ENCODE results near the gene IGLON5.

Gene IGLON5

DNA sequence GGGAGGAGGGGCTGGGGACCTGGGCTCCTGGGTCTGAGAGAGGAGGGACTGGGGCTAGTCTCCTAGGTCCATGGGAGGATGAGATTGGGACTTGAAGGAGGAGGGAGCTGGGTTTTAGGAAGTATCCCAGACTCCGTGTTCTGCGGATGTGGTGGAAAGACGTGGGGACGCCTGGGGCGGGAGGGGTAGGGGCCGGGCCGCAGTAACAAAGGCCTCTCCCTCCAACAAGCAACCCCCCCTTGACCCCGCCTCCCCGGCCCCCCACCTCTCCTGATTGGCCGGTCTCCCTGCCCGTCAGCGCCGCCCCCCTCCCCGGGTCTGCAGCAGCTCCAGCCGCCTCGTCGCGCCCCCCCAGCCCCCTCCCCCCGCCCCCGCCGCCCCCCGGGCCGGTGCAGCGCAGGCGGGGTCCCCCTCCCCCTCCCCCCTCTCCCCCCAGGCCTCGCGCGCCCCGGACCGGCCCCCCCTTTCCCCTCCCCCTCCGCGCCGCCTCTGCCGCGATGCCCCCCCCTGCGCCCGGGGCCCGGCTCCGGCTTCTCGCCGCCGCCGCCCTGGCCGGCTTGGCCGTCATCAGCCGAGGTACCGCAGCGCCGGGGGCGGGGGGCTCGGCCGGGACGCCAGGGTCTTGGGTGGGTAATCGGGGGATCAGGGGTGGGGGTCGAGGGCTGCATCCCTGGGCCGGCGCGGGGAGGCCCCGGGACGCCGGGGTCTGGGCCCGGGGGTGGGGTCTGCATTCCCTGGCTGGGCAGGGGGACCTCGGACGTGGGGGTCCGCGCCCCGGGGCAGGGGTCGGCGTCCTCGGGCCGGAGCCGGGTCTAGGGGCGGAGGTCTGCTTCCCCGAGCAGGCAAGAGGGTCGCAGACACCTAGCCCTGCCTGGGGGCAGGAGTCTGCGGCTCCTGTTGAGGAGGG lies at the start of gene IGLON5:
IGLON5 (plus strand) TSS at position 294 of the 907 bp plus-strand sequence; CDS start at position 498, 204 bp downstream.
- Histone ChIP-seq H3K27ac (ENCODE audit: low read depth, low read length) (no peak within 1 kb of the TSS), H3K9ac (ENCODE audit: low read length) (no peak within 1 kb of the TSS), H3K27me3 (ENCODE audit: control insufficient read depth, insufficient read depth, low read length) (peaks cover 3% of the 10 kb centered on the region)

DNA sequence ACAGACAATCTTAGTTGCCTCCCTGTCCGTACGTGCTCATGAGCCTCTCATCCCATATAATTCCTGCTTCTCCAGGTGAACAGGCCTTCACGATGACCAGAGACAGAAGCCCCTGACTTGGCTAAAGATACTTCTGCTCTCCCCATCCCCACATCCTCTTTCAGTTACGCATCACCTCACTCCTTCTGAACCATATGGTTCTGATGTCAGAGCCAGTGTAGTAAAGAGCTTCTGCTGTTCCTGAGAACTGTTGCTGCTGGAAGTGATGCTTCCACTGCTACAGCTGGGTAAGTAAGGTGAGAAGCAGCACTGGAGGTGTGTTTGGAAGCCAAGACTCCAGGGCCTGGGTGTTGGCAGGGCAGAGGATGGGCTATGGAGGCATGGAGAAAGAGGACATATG lies 47.6 kb upstream of the IGLON5 start:
- Histone ChIP-seq H3K4me3 (ENCODE audit: low read length) (no peak overlapping the region), H3K4me1 (ENCODE audit: control insufficient read depth, insufficient read depth, low read length) (no peaks in the 10 kb centered on the region), H3K36me3 (ENCODE audit: control insufficient read depth, insufficient read depth, low read length) (no peaks in the 10 kb centered on the region), H3K9ac (ENCODE audit: low read length) (no peak overlapping the region), H3K27ac (ENCODE audit: low read depth, low read length) (no peak overlapping the region), H3K27me3 (ENCODE audit: control insufficient read depth, insufficient read depth, low read length) (peaks cover 5% of the 10 kb centered on the region)

More for the DNA sequence above, at the start of gene IGLON5:
- Histone ChIP-seq H3K36me3 (ENCODE audit: control insufficient read depth, insufficient read depth, low read length) (no peaks in the 10 kb centered on the region), H3K4me3 (ENCODE audit: low read length) (no peak within 1 kb of the TSS), H3K4me1 (ENCODE audit: control insufficient read depth, insufficient read depth, low read length) (no peaks in the 10 kb centered on the region)

DNA sequence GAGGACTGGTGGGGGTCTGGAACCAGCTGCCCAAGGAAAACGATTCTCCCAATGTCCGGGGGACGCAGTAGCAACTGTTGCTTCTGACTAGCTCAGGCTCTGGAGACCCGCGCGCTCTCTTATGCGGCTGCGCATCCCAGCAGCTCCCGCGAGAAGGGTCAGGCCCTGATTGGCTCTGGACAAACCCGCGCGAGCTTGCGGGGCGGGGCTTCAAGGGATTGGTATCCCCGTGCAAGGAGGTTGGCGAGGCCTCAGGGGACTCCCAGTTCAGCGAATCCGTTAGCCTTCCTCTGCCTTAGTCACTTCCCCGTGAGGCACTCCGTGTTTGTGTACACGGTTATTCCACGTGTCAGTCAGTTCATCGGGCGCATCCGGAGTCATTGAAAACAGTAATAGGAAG lies 40.4 kb upstream of the IGLON5 start:
- H3K27ac ChIP-seq (ENCODE audit: low read depth, low read length) = no peak overlapping the region
- no peak overlapping the region for H3K9ac ChIP-seq (ENCODE audit: low read length)
- no peaks in the 10 kb centered on the region for H3K27me3 ChIP-seq (ENCODE audit: control insufficient read depth, insufficient read depth, low read length)
- no peaks in the 10 kb centered on the region for H3K4me1 ChIP-seq (ENCODE audit: control insufficient read depth, insufficient read depth, low read length)
- no peaks in the 10 kb centered on the region for H3K36me3 ChIP-seq (ENCODE audit: control insufficient read depth, insufficient read depth, low read length)
- no peak overlapping the region for H3K4me3 ChIP-seq (ENCODE audit: low read length)

DNA sequence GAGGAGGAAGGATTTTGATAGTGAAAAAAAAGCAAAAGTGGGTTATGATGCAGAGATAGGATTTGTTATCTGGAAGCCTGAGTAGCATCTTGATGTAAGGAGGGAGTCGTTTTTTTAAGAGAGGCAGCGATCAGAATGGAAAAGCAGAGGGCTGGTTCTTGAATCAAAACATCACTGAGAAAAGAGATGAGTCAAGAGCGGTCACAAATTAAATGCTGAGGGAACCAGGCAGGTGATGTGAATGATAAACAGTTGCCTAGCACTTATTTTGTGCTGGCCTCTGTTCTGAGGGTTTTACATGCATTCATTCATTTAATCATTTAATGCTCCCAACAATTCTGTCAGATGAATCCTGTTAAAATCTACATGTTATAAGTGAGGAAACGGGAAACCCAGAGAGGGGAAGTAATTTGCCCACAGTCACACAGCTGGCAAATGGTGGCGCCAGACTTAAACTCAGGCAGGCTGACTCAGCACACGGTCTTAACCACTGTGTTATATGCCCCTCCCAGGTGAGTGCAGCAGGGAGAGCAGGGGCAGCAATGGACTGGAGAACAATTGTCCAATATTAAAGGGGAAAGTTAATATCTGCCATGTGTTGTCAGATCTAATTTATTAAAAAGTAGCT lies 39.1 kb upstream of the IGLON5 start:
- H3K27ac ChIP-seq (ENCODE audit: low read depth, low read length) = no peak overlapping the region
- H3K36me3 ChIP-seq (ENCODE audit: control insufficient read depth, insufficient read depth, low read length) = no peaks in the 10 kb centered on the region
- no peak overlapping the region for H3K4me3 ChIP-seq (ENCODE audit: low read length)
- no peaks in the 10 kb centered on the region for H3K4me1 ChIP-seq (ENCODE audit: control insufficient read depth, insufficient read depth, low read length)
- no peak overlapping the region for H3K9ac ChIP-seq (ENCODE audit: low read length)
- H3K27me3 ChIP-seq (ENCODE audit: control insufficient read depth, insufficient read depth, low read length) = no peaks in the 10 kb centered on the region

DNA sequence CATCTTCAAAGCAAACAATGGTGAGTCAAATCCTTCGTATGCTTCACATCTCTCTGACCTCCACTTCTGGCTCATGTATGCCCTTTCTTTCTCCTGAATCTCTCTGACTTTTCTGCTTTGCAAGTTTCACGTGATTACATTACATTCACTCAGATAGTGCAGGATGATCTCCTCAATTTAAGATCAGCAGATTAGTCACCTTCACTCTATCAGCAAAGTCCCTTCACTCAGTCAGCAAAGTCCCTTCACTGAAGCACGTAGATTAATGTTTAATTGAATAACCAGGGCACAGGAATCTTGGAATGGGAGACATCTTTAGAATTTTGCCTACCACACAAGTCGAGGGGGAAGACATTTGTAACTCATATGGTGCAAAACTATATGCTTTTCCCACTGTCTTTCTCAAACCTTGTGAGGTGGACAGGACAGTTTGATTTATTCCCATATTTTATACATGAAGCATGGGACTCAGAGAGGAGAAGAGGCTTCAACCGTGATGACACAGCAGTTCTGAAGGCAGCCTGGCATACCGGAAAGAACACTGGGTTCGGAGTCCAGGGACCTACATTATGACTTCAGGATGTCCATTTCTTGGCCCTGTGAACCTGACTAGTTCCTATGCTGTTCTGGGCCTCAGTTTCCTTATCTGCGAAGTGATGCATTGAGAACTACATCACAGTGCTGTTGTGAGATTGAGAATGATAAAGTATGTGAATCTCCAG lies 37.2 kb upstream of the IGLON5 start:
- H3K27me3 ChIP-seq (ENCODE audit: control insufficient read depth, insufficient read depth, low read length) = no peaks in the 10 kb centered on the region
- H3K9ac ChIP-seq (ENCODE audit: low read length) = no peak overlapping the region
- H3K36me3 ChIP-seq (ENCODE audit: control insufficient read depth, insufficient read depth, low read length) = no peaks in the 10 kb centered on the region
- no peak overlapping the region for H3K4me3 ChIP-seq (ENCODE audit: low read length)
- H3K27ac ChIP-seq (ENCODE audit: low read depth, low read length) = no peak overlapping the region
- no peaks in the 10 kb centered on the region for H3K4me1 ChIP-seq (ENCODE audit: control insufficient read depth, insufficient read depth, low read length)

DNA sequence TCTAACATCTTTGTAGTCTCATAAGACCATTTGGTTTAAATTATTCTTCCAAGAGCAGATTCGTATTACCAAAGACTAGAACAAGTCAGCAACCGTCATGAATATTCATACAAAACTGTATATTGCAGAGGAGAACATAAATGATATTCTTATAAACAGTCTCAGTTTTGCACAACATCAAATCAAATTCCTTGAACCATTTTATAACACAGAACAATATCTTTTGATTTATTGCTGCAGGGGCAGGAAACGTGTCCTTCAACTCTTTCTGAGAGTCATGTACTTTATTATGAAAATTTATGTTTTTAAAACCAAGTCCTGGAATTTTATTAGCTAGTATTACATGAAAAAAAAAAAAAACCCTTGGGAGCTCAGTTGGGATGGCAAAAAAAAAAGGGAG lies 34.3 kb upstream of the IGLON5 start:
- Histone ChIP-seq H3K4me1 (ENCODE audit: control insufficient read depth, insufficient read depth, low read length) (no peaks in the 10 kb centered on the region), H3K27me3 (ENCODE audit: control insufficient read depth, insufficient read depth, low read length) (no peaks in the 10 kb centered on the region), H3K27ac (ENCODE audit: low read depth, low read length) (no peak overlapping the region), H3K36me3 (ENCODE audit: control insufficient read depth, insufficient read depth, low read length) (no peaks in the 10 kb centered on the region), H3K4me3 (ENCODE audit: low read length) (no peak overlapping the region), H3K9ac (ENCODE audit: low read length) (no peak overlapping the region)

DNA sequence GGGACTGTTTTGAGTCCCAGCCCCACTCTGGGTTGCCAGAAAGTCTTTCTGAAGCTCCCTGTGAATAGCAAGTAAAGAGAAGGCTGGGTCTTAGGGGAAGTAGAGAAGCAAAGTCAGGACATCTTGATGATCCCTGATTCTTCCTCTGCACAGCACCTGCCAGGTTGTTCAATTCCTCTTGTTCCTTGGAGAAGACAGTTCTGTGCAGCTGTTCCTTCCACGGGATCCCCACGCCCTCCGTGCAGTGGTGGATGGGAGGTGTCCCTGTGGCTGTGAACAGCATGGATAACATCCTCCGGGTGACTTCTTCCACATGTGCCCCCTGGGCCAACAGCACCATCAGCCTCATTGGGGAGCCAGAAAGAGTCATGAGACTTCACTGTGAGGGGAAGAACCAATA lies 29.1 kb upstream of the IGLON5 start:
- no peaks in the 10 kb centered on the region for H3K36me3 ChIP-seq (ENCODE audit: control insufficient read depth, insufficient read depth, low read length)
- no peak overlapping the region for H3K9ac ChIP-seq (ENCODE audit: low read length)
- no peaks in the 10 kb centered on the region for H3K4me1 ChIP-seq (ENCODE audit: control insufficient read depth, insufficient read depth, low read length)
- no peak overlapping the region for H3K4me3 ChIP-seq (ENCODE audit: low read length)
- H3K27ac ChIP-seq (ENCODE audit: low read depth, low read length) = no peak overlapping the region
- H3K27me3 ChIP-seq (ENCODE audit: control insufficient read depth, insufficient read depth, low read length) = no peaks in the 10 kb centered on the region

DNA sequence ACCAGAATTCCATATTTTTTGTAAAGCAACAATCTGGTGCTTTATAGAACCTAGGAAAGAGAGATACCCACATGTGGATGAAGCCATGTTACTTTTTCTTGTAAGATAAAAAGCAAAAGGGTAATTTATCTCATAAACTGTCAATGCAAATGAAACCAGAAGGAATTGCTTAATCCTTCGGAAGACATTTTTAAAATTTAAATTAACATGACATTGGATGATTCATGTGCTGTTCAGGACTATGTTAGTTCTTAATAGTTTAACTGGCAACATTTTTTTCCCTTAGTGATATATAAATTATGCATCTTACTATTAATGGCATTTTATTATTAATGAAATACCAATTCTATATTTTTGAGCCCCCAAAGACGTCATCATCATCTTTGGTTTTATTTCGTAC lies 25.8 kb upstream of the IGLON5 start:
- Histone ChIP-seq H3K36me3 (ENCODE audit: control insufficient read depth, insufficient read depth, low read length) (no peaks in the 10 kb centered on the region), H3K4me3 (ENCODE audit: low read length) (no peak overlapping the region), H3K27ac (ENCODE audit: low read depth, low read length) (no peak overlapping the region), H3K9ac (ENCODE audit: low read length) (no peak overlapping the region), H3K4me1 (ENCODE audit: control insufficient read depth, insufficient read depth, low read length) (no peaks in the 10 kb centered on the region), H3K27me3 (ENCODE audit: control insufficient read depth, insufficient read depth, low read length) (no peaks in the 10 kb centered on the region)

DNA sequence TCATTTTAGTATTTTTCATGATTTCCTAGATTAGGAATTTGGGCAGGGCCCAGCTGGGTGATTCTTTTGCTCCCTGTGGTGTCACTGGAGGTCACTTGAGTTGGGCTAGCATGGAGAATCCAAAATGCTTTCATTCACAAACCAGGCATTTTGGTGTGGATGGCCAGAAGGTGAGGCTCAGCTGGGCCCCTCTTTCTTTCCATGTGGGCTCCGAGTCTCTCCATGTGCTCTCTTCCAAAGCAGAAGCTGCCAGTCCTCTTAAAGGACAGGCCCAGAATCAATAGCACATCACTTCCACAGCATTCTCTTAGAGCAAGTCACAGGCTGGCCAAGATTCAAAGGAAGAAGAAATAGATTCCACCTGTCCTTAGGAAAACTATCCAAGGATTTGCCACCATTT lies 21.8 kb upstream of the IGLON5 start:
- Histone ChIP-seq H3K36me3 (ENCODE audit: control insufficient read depth, insufficient read depth, low read length) (no peaks in the 10 kb centered on the region), H3K27ac (ENCODE audit: low read depth, low read length) (no peak overlapping the region), H3K27me3 (ENCODE audit: control insufficient read depth, insufficient read depth, low read length) (peaks cover 2% of the 10 kb centered on the region), H3K4me3 (ENCODE audit: low read length) (no peak overlapping the region), H3K4me1 (ENCODE audit: control insufficient read depth, insufficient read depth, low read length) (no peaks in the 10 kb centered on the region), H3K9ac (ENCODE audit: low read length) (no peak overlapping the region)

DNA sequence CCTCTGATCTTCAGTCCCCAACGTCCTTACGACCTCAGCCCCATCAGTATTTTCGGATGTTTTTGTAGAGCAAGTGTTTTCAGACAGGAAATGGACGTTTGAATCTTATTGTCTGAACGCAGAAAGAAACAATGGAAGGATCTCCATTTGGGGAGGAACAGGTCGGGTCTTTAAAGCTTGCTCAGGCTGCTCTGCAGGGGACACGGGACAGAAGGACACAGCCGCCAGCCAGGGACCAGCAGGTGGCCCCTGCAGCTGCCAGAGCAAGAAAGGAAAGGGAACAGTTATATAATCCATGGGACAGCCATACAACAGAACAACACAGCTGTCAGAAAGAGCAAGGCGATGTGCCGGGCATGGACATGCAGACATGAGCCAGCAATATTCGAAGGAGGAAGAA lies 18.5 kb upstream of the IGLON5 start:
- Histone ChIP-seq H3K36me3 (ENCODE audit: control insufficient read depth, insufficient read depth, low read length) (no peaks in the 10 kb centered on the region), H3K4me3 (ENCODE audit: low read length) (no peak overlapping the region), H3K27ac (ENCODE audit: low read depth, low read length) (no peak overlapping the region), H3K27me3 (ENCODE audit: control insufficient read depth, insufficient read depth, low read length) (peaks cover 2% of the 10 kb centered on the region), H3K4me1 (ENCODE audit: control insufficient read depth, insufficient read depth, low read length) (no peaks in the 10 kb centered on the region), H3K9ac (ENCODE audit: low read length) (no peak overlapping the region)

DNA sequence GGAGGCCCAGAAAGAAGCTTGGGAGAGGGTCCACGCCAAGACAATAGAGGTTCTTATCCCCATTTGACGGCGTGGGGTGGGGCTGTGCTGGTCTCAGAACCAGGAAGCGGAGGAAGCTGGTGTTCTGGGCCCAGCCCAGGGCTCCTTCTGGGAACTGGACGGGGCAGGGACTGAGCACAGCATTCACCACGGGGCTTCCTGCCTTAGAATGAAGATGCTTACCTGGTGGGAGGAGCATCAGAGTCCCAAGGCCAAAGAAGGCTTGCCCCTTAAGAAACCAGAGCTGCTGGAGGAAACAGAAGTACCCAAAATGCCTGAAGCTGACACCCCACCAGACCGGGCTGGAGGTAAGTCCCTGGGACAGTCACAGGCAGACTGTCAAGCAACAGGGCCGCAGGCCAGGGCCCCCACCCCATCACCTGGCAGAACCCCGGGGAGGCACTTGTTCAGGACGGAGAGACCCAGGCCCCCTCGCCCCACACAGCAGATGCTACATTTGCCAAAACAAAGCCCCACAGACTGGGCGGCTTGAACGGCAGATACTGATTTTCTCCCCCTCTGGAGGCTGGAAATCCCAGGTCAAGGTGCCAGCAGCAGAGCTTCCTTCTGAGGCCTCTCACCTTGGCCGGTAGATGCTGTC lies 17.8 kb upstream of the IGLON5 start:
- no peaks in the 10 kb centered on the region for H3K36me3 ChIP-seq (ENCODE audit: control insufficient read depth, insufficient read depth, low read length)
- no peak overlapping the region for H3K27ac ChIP-seq (ENCODE audit: low read depth, low read length)
- H3K9ac ChIP-seq (ENCODE audit: low read length) = no peak overlapping the region
- no peak overlapping the region for H3K4me3 ChIP-seq (ENCODE audit: low read length)
- H3K27me3 ChIP-seq (ENCODE audit: control insufficient read depth, insufficient read depth, low read length) = peaks cover 2% of the 10 kb centered on the region
- H3K4me1 ChIP-seq (ENCODE audit: control insufficient read depth, insufficient read depth, low read length) = no peaks in the 10 kb centered on the region

Data from rectal smooth muscle tissue (tissue), 1 donor.